Effector memory CD4-positive, alpha-beta T cell (primary cell): ENCODE results near the gene TMEM258.

ENCODE experiments used
- DNase-seq, 3 donors: peaks; one replicate each; pipeline ENCODE4 v3.0.0-alpha.2; 2020
- H3K27ac ChIP-seq: 2 replicates; pipeline ENCODE4 v1.7.0; 2013; ENCODE audit warnings: mild to moderate bottlenecking, low read length, moderate library complexity; ENCODE audit not compliant: insufficient read depth, poor library complexity, severe bottlenecking
- H3K27me3 ChIP-seq: replicated peaks from 2 replicates; pipeline ENCODE4 v1.7.0; 2013; ENCODE audit warnings: mild to moderate bottlenecking, low read length; ENCODE audit not compliant: insufficient read depth, control insufficient read depth, poor library complexity, severe bottlenecking
- H3K36me3 ChIP-seq: 2 replicates; pipeline ENCODE4 v1.7.0; 2013; ENCODE audit warnings: mild to moderate bottlenecking, low read length, moderate library complexity; ENCODE audit not compliant: control insufficient read depth, insufficient read depth
- H3K4me1 ChIP-seq: 2 replicates; pipeline ENCODE4 v1.7.0; 2013; ENCODE audit warnings: low read length, mild to moderate bottlenecking; ENCODE audit not compliant: control insufficient read depth, insufficient read depth, poor library complexity, severe bottlenecking
- H3K4me3 ChIP-seq: 2 replicates; pipeline ENCODE4 v1.7.0; 2013; ENCODE audit warnings: low read length, low read depth, mild to moderate bottlenecking; ENCODE audit not compliant: insufficient read depth, poor library complexity, severe bottlenecking
- H3K9me3 ChIP-seq: 2 replicates; pipeline ENCODE4 v1.7.0; 2013; ENCODE audit warnings: mild to moderate bottlenecking, low read length, moderate library complexity; ENCODE audit not compliant: control insufficient read depth

TMEM258 gene

DNA sequence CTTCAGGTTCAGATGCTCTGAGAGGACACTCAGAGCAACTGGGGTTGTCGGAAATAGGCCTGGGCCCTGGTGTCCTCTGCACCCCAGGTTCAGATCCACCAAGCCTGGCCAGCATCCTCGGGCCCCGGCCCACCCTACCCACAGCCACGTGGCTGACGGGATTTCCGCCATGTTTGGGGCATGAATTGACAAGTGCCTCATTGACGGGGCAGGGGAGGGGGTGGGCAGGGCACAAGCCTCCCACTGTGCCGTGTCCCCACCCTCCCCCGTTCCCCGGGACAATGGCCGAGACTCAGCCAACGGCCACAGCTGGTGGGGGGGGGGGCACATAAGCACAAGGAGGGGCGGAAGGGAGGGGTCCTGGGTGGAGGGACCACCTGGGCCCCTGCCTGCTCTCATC is 31.5 kb downstream of the TMEM258 start:
- no peak for DNase-seq
- Histone ChIP-seq H3K9me3 (no peaks in the 10 kb centered on the region), H3K4me1 (peaks cover 3% of the 10 kb centered on the region), H3K27ac (no peak overlapping the region), H3K36me3 (no peaks in the 10 kb centered on the region), H3K27me3 (no peaks in the 10 kb centered on the region), H3K4me3 (no peak overlapping the region)

DNA sequence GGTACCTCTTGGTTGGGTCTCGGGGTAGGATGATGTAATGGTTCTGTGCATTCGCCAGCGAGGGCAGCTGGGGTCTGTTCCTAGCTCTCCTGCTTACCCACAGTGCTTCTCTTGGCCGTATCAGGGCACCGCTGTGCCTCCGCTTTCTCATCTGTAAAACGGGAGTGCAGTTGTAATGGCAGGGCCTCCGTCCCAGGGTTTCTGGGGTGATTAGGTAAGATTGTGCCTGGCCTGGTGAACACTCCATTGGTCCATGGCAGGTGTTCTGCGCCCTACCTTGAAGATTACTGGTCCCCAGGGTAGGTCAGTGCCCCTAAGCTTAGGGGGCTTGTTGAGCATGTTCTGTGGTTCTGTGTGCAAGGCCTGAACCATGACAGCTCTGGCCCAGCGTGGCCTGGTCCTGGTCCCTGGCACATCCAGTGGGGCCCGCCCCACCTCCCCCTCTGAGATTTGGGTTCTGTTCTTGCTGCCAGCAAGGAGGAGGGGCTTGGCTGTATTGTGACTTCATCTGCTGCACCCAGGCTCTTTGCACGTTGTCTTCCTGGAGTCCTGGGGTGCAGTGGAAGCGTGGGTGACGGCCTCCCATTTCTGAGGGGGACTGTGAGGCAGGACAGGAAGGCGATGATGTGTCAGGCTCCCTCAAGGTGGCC is 35.1 kb downstream of the TMEM258 start:
- H3K36me3 ChIP-seq = no peaks in the 10 kb centered on the region

DNA sequence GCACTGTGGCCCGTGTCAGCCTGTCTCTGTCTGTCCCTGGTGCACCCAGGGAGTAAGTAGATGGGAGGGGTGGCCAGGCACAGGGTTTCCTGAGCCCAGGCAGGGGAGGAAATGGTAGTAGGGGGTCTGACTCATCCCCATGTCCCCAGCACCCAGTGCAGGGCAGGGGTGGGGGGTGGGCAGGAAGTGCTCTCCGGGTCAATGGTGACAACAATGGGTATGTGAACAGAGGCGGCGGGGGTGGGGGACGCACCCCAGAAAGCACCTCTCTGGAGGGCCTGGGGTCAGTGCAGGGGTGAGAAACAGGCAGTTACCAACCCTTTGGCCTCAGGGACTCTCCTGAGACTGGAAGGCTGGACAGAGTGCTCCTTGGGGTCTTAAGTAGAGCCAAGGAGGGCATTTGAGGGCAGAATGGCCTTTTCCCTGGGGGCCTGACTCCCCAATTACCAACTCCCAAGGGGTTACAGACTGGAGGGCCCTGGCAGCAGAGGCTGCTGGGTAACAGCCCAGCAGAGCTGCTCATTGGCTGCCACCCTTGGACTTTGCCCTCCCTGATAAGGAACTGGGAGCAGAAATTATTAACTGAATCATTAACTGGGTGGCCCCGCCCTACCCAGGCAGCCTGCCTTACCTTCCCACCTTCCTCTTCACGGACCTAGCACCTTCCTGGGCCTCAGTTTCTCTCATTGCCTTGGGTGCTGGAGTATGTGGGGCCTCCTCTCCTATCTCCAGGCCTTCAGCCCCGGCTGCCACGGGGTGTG is 35.8 kb downstream of the TMEM258 start:
- Histone ChIP-seq H3K27ac (no peak overlapping the region), H3K4me1 (peaks cover 4% of the 10 kb centered on the region), H3K36me3 (no peaks in the 10 kb centered on the region), H3K27me3 (peaks cover 4% of the 10 kb centered on the region), H3K4me3 (no peak overlapping the region), H3K9me3 (no peaks in the 10 kb centered on the region)
- no peak for DNase-seq

More for the DNA sequence above, 35.1 kb downstream of the TMEM258 start:
- H3K27me3 ChIP-seq = peaks cover 4% of the 10 kb centered on the region
- no peaks in the 10 kb centered on the region for H3K9me3 ChIP-seq
- H3K4me3 ChIP-seq = no peak overlapping the region
- peaks cover 4% of the 10 kb centered on the region for H3K4me1 ChIP-seq
- H3K27ac ChIP-seq = no peak overlapping the region
- no peak for DNase-seq

DNA sequence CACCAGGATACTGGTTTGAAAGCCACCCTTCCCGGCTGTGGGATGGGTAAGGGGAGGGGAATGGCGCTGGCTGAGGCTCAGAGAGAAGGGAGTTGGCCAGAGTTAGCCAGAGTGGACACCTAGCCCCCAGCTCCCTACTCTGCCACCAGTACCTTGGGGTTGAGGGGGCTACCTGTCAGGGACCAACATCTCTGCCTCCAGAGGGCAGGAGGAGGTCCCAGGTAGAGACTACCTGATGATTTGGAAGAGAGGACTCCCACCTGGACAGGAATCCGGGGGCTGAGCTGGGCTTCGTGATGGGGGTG is 36.3 kb downstream of the TMEM258 start:
- DNase-seq = no peak
- H3K4me3 ChIP-seq = no peak overlapping the region
- H3K9me3 ChIP-seq = no peaks in the 10 kb centered on the region
- H3K27me3 ChIP-seq = peaks cover 4% of the 10 kb centered on the region
- H3K27ac ChIP-seq = no peak overlapping the region
- no peaks in the 10 kb centered on the region for H3K36me3 ChIP-seq
- H3K4me1 ChIP-seq = peaks cover 4% of the 10 kb centered on the region

DNA sequence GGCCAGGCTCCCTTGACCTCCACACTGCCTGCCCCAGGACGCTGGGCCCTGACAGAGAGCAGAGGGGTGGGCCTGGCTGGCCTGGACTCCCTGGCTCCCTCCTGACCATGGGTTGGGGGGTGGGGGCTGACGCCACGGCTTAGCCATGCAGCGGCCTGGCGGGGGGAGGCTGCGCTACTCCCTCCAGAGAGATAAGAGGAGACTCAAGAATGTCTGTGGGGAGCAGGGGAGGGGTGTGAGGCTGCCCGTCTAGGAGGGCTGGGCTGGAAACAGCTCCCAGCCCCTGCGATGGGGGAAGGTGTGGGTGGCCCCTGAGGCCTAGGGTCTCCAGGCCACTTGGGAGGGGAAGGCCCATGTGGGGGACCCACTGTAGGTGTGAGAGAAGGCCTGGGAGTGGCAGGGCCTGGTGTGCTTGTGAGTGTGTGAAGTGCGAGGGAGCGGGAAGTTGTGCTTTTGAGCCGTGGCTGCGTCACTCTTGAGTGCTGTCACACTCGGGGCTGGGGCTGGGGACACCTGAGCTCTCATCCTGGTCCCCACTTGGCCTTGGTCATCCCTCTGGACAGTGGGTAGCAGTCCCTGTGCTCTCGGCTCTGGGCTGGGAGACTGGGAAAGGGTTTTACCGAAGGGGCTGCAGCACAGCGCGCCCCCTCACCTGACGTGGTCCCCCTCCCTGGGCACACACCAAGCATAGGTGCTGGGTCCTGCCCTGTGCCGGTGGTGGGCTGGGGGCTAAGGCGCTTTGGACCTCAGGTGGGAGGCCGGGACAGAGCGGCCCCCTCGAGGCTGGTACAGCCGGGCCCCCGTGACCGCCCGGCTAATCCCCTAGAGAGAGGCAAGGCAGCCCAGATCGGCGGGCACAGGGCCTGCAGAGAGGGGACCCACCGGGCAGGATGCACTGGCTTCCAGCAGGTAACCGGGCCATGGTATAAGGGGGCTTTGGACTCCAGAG is 37.6 kb downstream of the TMEM258 start:
- Histone ChIP-seq H3K27ac (no peak overlapping the region), H3K9me3 (no peaks in the 10 kb centered on the region), H3K4me1 (peaks cover 4% of the 10 kb centered on the region), H3K27me3 (peaks cover 4% of the 10 kb centered on the region), H3K36me3 (no peaks in the 10 kb centered on the region), H3K4me3 (no peak overlapping the region)
- DNase-seq = no peak

DNA sequence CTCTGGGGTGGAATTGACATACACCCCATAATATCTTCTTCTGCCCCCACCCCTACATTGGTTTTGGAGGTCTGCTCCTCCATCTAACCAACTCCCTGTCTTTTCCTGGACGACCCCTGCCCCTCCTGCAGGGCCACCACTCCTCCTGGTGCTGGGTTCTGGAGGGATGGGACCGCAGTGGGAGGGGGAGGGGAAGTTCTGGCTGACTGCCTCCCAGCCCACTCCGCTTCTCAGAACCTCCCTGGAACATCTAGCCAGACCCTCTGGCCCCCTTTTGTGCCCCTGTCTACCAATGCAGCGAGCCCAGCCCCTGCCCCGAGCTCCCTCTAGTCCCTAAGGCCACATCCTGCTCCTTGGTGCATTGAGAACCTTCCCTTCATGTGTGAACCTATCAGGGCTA is 38.7 kb downstream of the TMEM258 start:
- Histone ChIP-seq H3K27ac (no peak overlapping the region), H3K36me3 (no peaks in the 10 kb centered on the region), H3K4me1 (peaks cover 4% of the 10 kb centered on the region), H3K4me3 (no peak overlapping the region), H3K27me3 (peaks cover 7% of the 10 kb centered on the region), H3K9me3 (no peaks in the 10 kb centered on the region)
- no peak for DNase-seq

DNA sequence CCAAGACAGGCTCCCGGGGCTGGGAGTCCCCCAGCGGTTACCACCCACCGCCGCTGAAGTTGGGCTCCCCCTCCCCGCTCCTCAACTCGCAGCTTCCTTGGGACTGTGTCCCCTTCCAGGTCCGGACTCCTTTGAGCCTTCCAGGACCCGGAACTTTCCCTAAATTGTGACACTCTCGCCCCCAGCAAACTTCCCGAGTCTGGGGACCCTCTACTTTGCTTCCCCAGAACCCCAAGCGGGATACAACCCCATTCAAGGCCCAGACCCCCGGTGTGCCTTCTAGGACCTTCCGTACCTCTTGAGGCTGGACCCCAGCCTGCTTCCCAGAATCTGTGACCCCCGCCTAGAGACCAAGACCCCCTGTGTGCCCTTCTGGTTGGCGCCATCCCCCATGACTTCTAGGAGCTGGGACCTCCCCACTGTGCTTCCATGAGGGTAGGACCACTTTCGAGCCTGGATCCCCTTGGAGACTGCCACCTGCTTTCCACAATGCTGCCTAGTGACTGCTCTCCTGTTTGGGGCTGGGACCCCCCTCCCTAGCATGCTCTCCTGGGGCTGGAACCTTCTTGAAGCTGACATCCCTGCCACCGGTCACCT is 39.4 kb downstream of the TMEM258 start:
- no peaks in the 10 kb centered on the region for H3K9me3 ChIP-seq
- peak overlapping the region; percentile 35 for H3K4me3 ChIP-seq
- peaks cover 4% of the 10 kb centered on the region for H3K4me1 ChIP-seq
- peaks cover 13% of the 10 kb centered on the region for H3K27me3 ChIP-seq
- no peaks in the 10 kb centered on the region for H3K36me3 ChIP-seq
- H3K27ac ChIP-seq = no peak overlapping the region
- no peak for DNase-seq

DNA sequence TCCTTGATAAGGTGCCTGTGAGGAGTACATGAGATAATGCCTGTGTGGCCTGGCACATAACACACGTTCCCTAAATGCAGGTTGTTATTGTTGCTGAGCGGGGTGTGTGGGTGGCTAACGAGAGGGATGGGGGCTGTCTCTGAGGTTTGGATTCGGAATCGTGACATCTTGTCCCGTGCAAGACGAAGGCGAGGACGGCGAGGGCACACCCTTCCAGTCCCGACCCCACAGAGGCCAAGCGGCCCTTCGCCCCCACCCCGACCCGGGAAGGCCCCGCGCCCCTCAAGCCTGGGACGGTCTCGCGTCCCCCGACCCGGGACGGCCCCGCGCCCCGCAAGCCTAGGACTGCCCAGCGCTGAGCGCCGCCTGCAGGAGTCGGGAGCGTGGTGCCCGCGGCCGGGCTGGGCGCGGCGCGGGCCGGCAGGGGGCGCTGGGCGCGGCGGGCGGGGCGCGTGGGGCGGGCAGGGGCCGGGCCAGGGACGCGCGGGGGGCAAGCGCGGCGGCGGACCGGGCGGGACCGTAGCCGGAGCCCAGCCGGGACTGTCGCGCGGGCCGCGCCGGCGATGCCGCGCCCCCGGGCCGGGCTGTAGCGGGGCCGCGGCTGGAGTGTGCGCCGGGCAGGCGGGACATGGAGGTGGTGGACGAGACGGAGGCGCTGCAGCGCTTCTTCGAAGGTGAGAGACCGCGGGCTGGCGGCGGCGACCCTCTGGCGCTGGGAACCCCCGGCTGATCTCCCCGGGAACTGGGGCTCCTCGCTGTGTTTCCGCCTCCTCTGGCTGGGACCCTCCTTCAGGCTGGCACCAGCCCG is 40.1 kb downstream of the TMEM258 start, which contains the start of gene MYRF:
Gene MYRF (plus strand): TSS at position 520 of the 808 bp plus-strand sequence. CDS start 109 bp downstream, at position 629.
- no peak within 1 kb of the TSS for H3K27ac ChIP-seq
- no peaks in the 10 kb centered on the region for H3K9me3 ChIP-seq
- H3K4me1 ChIP-seq = peaks cover 4% of the 10 kb centered on the region
- H3K4me3 ChIP-seq = peak within 1 kb of the TSS; percentile 38
- peak; percentile 37 to 51 (median 43) for DNase-seq
- peaks cover 13% of the 10 kb centered on the region for H3K27me3 ChIP-seq
- H3K36me3 ChIP-seq = no peaks in the 10 kb centered on the region

DNA sequence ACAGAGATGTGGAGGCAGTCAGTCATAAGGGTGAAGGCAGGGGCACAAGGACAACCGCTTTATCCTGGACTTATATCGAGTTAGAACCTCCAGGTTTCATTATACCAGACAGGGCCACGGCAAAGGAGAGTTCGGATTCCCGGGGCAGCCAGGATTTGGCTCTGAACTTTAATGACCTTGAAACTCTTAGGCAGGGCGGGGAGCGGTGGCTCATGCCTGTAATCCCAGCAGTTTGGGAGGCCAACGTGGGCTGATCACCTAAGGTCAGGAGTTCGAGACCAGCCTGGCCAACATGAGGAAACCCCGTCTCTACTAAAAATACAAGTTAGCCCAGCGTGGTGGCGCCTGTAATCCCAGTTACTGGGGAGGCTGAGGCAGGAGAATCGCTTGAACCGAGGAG is 41.0 kb downstream of the TMEM258 start:
- peaks cover 4% of the 10 kb centered on the region for H3K4me1 ChIP-seq
- H3K36me3 ChIP-seq = no peaks in the 10 kb centered on the region
- DNase-seq = no peak
- H3K27ac ChIP-seq = no peak overlapping the region
- H3K9me3 ChIP-seq = no peaks in the 10 kb centered on the region
- no peak overlapping the region for H3K4me3 ChIP-seq
- peaks cover 13% of the 10 kb centered on the region for H3K27me3 ChIP-seq
